ENCODE data around the gene APH1B.

APH1B gene

DNA sequence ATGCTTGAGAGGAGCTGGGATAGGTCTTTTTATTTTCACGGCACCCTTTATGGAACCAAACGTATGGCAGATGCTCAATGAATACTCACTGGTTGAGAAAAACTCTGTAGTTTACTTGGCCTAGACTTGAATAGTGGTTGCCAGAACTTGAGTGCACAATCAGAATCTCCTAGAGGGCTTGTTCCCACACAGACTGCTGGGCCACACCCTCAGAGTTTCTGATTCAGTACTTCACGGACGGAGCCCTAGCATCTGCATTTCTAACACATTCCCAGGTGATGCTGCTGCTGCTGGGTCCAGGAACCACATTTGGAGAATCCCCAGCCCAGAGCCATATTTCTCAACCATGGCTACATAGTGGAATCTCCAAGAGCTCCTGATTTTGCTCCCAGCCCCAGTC lies 79.7 kb downstream of the APH1B start:
- DNase-seq (ENCODE audit: low read depth) = no peak
- in situ Hi-C loops (cut with HindIII; ENCODE audit: low sequenced_read_pairs) = no loop called here
- no peak for TF ChIP-seq CTCF (IDR thresholded peaks at IDR 0.05; ENCODE audit: low read depth, low read length, missing control alignments)
- no peak overlapping the region for H3K4me3 ChIP-seq (ENCODE audit: low read depth, low read length)

DNA sequence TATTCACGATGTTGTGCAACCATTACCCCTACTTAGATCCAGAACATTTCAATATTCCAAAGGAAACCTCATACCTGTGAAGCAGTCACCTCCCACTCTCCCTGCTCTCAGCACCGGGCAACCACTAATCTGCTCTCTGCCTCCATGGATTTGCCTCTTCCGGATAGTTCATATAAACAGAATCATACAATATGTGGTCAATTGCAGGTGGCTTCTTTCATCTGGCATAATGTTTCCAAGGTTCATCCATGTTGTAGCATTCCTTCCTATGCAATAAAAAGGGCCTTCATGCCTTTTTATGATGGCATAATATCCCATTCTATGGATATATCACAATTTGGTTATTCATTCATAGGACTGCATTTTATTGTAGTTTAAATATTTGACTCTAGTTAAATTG lies 80.3 kb downstream of the APH1B start:
- H3K4me3 ChIP-seq (ENCODE audit: low read depth, low read length) = no peak overlapping the region
- in situ Hi-C loops (cut with HindIII; ENCODE audit: low sequenced_read_pairs) = no loop called here
- TF ChIP-seq CTCF (IDR thresholded peaks at IDR 0.05; ENCODE audit: low read depth, low read length, missing control alignments) = no peak
- no peak for DNase-seq (ENCODE audit: low read depth)

DNA sequence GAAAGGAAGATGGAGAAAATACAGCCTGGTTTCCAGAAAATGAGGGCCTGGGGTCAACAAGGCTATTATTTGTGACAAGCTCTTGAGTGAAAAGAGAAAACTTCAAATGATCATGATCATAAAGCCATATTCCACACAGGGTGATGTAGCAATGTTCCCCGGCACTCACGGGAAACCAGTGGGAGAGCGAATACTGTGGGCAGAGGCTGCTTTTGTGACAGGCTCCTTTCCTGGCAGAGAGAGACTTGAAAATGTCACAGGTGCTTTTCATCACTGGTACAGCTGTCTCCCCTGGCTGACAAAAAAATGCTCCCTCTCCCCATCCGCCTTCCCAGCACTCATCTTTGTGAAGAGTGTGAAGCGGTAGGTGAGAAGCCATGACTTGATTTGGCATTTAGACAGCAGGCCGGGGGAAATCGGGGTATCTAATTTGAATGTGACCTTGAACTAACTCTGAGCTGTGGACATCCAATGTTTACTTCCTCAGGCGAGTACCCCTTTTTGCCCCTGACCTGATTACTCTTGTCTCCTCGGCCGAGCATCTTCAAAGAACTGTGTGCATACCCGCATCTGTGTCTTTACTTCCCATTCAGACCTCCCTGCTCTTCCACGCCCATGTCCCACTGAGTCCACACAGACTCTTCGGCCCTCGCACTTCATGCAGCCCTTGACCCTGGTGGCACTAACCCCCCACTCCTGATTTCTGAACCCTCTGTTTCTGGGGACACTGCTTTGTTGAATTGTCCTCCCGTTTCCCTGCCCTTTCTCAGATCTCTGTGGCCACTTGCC lies 81.0 kb downstream of the APH1B start:
- in situ Hi-C loops (cut with HindIII; ENCODE audit: low sequenced_read_pairs) = no loop called here
- TF ChIP-seq CTCF (IDR thresholded peaks at IDR 0.05; ENCODE audit: low read depth, low read length, missing control alignments) = no peak
- no peak overlapping the region for H3K4me3 ChIP-seq (ENCODE audit: low read depth, low read length)
- DNase-seq (ENCODE audit: low read depth) = no peak
